ENCODE results near the gene ARHGAP45. TPM values are rescaled to one million over a fixed set of nuclear protein-coding genes. Genes with fewer than 3 reads are reported as not detected.

ARHGAP45 gene
- total and polyA plus RNA-seq, 5 donors: 5.9 to 10.4 (median 8.5) TPM

DNA sequence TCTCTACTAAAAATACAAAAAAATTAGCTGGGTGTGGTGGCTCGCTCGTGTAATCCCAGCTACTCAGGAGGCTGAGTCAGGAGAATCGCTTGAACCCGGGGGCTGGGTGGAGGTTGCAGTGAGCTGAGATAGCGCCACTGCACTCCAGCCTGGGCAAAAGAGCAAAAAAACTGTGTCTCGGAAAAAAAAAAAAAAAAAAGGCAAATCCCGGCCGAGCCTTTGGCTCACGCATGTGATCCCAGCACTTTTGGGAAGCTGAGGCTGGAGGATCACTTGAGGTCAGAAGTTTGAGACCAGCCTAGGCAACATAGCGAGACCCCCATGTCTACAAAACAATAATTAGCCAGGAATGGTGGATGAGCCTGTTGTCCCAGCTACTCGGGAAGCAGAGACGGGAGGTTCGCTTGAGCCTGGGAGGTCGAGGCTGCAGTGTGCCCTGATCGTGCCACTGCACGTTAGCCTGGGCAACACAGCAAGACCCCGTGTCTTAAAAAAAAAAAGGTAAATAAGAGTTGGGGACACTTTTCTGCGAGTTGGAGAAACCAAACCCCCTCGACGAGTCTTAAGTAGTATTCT lies 36.3 kb downstream of the ARHGAP45 start:
- Histone ChIP-seq H3K9me3 (ENCODE audit: control insufficient read depth, low read length) (no peaks in the 10 kb centered on the region), H3K4me1 (ENCODE audit: control insufficient read depth, insufficient read depth, low read length) (peaks cover 12% of the 10 kb centered on the region), H3K4me3 (ENCODE audit: low read length) (no peak overlapping the region), H3K27ac (ENCODE audit: low read length) (peak overlapping the region; percentile 93), H3K27me3 (ENCODE audit: control insufficient read depth, insufficient read depth) (no peaks in the 10 kb centered on the region)
- DNase-seq (peak in 2 of 3 donors; percentile 61 to 69), ATAC-seq (no peak)
- 31% methylated on average over 20 of the region's 20 CpGs for WGBS
- intact Hi-C loops (cut with DNase I): loop anchor here in 2 of 4 donors (5.0 to 10.0 kb wide), 2 partner anchors 76 to 78 kb away; partner anchors contain the start of genes CNN2 (in 2 of the 2), RNU6-2 (in 1 of the 2) and TMEM259 (in 1 of the 2)

DNA sequence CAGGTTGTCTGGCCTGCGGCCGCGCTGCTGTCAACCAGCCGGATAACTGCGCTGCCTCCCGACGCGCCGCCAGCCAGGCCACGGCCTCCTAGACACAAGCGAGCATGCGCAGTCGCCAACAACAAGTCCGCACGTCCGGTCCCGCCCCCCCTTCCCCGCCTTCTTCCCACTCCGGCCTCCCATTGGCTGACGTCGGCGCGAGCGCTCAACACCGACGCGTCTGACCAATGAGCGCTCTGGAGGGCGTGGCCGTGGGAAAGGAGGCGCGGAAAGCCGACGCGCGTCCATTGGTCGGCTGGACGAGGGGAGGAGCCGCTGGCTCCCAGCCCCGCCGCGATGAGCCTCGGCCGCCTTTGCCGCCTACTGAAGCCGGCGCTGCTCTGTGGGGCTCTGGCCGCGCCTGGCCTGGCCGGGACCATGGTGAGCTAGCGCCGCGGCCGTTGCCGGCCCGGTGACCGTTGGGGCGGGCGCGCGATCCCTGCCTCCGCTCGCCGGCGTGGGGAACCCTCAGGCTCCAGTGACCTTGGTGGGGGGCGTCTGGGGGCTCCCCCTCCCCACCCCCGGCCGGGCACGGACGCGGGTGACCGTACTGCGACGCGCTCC lies 36.8 kb downstream of the ARHGAP45 start, which contains the start of gene GPX4:
TSS of gene GPX4 (plus strand) at position 287 of the 603 bp plus-strand sequence. CDS start at position 337, 50 bp downstream.
- Histone ChIP-seq H3K27ac (ENCODE audit: low read length) (peak within 1 kb of the TSS; percentile 98), H3K27me3 (ENCODE audit: control insufficient read depth, insufficient read depth) (no peaks in the 10 kb centered on the region), H3K4me1 (ENCODE audit: control insufficient read depth, insufficient read depth, low read length) (peaks cover 8% of the 10 kb centered on the region), H3K4me3 (ENCODE audit: low read length) (peak within 1 kb of the TSS; percentile 89), H3K9me3 (ENCODE audit: control insufficient read depth, low read length) (no peaks in the 10 kb centered on the region)
- DNase-seq (peak; percentile 100), ATAC-seq (peak; percentile 86 to 89)
- whole genome bisulfite sequencing: under 1% methylated on average over 75 of the region's 75 CpGs
- intact Hi-C loops (cut with DNase I): loop anchor here in 2 of 4 donors (5.0 to 10.0 kb wide), 2 partner anchors 77 to 79 kb away; partner anchors contain the start of genes CNN2 (in 2 of the 2), RNU6-2 (in 1 of the 2) and TMEM259 (in 1 of the 2)

DNA sequence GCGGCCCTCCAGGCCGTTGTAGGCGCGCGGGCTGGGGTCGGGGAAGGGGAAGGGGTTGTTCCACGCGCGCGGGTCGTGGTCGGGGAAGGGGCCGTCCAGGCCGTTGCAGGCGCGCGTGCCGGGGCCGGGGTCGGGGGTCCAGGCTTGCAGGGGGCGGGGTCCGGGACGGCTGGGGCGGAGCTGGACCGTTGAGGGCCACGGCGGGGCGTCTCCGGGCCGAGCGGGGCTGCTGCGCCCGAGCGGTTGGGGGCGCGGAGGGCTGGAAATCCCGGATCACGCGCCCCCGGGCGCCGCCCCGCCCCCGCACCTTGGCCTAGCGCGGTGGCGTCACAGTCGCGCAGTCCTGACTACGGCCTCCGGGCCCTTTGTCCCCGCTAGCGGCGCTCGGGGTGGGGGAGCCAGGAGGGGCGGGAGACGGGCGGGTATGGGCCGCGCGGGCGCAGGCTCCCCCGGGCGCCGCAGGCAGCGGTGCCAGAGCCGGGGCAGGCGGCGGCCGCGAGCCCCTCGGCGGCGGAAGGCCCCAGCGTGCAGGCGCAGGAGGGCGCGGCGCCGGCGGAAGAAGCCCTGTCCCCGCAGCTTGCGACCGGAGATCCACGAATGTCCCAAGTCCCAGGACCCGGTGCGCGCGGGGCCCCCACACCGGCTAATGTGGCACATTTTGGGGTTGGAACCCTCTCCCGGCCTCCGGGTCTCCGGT lies 37.5 kb downstream of the ARHGAP45 start:
- peak overlapping the region; percentile 89 for H3K4me3 ChIP-seq (ENCODE audit: low read length)
- peaks cover 3% of the 10 kb centered on the region for H3K4me1 ChIP-seq (ENCODE audit: control insufficient read depth, insufficient read depth, low read length)
- ATAC-seq (peak; percentile 20 to 34), DNase-seq (peak; percentile 80 to 92 (median 92))
- no peaks in the 10 kb centered on the region for H3K9me3 ChIP-seq (ENCODE audit: control insufficient read depth, low read length)
- under 1% methylated on average over 93 of the region's 93 CpGs for WGBS
- H3K27ac ChIP-seq (ENCODE audit: low read length): peak overlapping the region; percentile 98
- no peaks in the 10 kb centered on the region for H3K27me3 ChIP-seq (ENCODE audit: control insufficient read depth, insufficient read depth)
- intact Hi-C loops (cut with DNase I): loop anchor here in 2 of 4 donors (5.0 to 10.0 kb wide), 2 partner anchors 77 to 80 kb away; partner anchors contain the start of genes CNN2 (in 2 of the 2), RNU6-2 (in 1 of the 2) and TMEM259 (in 1 of the 2)

DNA sequence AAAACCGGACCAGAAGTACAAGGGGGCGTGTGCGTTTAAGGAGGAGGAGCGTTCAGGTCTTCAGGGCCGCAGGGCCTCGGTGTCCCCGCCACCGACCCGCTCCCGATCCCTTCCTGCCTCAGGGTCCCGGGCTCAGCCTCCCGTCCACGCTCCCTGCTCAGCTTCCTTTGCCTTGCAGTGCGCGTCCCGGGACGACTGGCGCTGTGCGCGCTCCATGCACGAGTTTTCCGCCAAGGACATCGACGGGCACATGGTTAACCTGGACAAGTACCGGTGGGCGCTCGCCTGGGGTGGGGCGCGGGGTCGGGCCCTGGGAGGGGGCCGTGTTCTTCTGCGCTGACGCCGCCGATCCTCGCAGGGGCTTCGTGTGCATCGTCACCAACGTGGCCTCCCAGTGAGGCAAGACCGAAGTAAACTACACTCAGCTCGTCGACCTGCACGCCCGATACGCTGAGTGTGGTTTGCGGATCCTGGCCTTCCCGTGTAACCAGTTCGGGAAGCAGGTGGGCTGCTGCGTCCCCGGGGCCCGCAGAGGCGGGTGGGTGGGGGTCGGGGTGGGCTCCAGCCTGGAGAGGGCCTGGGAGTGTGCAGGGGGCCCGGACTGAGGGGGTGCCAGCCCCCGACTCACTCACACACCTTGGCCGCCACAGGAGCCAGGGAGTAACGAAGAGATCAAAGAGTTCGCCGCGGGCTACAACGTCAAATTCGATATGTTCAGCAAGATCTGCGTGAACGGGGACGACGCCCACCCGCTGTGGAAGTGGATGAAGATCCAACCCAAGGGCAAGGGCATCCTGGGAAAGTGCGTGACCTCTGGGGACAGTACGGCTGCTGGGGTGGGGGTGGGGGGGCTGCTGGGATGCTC lies 38.3 kb downstream of the ARHGAP45 start:
- Histone ChIP-seq H3K9me3 (ENCODE audit: control insufficient read depth, low read length) (no peaks in the 10 kb centered on the region), H3K27me3 (ENCODE audit: control insufficient read depth, insufficient read depth) (no peaks in the 10 kb centered on the region), H3K4me3 (ENCODE audit: low read length) (peak overlapping the region; percentile 89), H3K4me1 (ENCODE audit: control insufficient read depth, insufficient read depth, low read length) (peaks cover 3% of the 10 kb centered on the region), H3K27ac (ENCODE audit: low read length) (peak overlapping the region; percentile 98)
- DNase-seq (peak in 2 of 3 donors; percentile 77 to 83), ATAC-seq (no peak)
- intact Hi-C loops (cut with DNase I): loop anchor here in 1 of 4 donors (10.0 kb wide), 1 partner anchor 80 kb away; the partner anchor contains the start of genes CNN2, RNU6-2 and TMEM259
- WGBS: 28% methylated on average over 69 of the region's 69 CpGs

DNA sequence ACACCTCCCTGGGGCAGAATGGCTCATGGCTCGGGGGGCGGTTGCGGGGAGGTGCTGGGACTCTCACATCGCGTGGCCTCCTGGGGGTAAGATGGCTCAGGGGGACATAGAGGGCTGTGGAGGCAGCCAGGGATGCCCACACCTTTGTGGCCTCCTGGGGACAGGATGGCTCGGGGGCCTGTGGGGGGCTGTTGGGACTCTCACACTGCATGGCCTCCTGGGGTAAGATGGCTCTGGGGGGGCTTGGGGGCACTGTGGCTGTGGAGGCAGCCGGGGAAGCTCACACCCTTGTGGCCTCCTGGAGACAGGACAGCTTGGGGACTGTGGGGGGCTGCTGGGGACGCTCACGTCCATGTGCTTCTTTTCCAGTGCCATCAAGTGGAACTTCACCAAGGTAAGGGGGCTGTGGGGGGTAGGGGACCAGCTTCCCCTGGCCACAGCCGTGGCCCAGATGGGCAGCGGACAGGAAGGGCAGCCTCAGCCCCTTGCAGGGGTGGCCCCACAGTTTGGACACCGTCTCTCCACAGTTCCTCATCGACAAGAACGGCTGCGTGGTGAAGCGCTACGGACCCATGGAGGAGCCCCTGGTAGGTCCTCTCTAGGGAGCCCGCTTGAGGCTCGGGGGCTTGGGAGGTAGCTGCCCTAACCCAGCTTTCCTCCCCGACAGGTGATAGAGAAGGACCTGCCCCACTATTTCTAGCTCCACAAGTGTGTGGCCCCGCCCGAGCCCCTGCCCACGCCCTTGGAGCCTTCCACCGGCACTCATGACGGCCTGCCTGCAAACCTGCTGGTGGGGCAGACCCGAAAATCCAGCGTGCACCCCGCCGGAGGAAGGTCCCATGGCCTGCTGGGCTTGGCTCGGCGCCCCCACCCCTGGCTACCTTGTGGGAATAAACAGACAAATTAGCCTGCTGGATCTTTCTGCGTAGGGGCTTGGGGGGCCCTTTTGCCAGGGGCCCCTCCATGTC lies 39.2 kb downstream of the ARHGAP45 start:
- peaks cover 3% of the 10 kb centered on the region for H3K4me1 ChIP-seq (ENCODE audit: control insufficient read depth, insufficient read depth, low read length)
- ATAC-seq (no peak), DNase-seq (peak; percentile 34 to 75 (median 64))
- no peak overlapping the region for H3K4me3 ChIP-seq (ENCODE audit: low read length)
- no peak overlapping the region for H3K27ac ChIP-seq (ENCODE audit: low read length)
- H3K27me3 ChIP-seq (ENCODE audit: control insufficient read depth, insufficient read depth): no peaks in the 10 kb centered on the region
- intact Hi-C loops (cut with DNase I): loop anchor here in 1 of 4 donors (10.0 kb wide), 1 partner anchor 81 kb away; the partner anchor contains the start of genes CNN2, RNU6-2 and TMEM259
- WGBS: 88% methylated on average over 32 of the region's 32 CpGs
- no peaks in the 10 kb centered on the region for H3K9me3 ChIP-seq (ENCODE audit: control insufficient read depth, low read length)

DNA sequence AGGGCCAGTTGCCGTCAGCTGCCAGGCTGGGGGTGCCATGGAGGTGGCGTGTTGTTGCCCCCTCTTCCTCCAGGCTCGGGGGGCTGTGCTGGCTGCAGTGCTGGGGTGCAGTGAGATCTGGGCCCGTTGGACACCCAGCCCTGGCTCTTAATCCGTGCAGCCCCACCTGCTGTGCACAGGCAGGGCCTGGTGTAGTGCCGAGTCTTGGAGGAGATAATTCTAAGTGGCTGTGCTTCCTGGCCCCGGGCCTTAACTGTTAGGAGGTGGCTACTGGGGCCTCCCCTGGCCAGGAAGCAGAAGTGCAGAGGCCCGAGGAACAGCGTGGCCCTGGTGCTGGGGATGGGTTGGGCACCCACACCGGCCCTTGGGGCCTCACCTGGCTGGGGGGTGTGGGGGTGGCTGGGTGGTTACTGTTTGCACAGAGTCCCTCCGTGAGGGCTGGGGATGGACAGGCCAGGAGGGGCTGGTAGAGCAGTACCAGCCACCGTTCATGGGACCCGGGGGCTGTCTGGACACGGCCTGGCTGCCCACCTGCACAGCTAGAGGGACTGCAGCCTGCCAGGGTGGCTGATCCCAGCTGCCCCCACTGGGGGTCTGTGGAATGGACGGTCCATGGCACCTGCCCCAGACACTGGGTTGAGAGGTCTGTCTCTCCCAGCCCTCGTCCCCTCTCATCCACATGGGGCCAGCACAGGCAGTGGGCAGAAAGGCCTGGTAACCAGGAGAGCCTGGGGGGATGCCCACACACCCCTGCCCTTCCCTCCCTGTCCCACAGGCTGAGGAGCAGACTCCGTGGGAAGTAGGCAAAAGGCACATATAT lies 40.1 kb downstream of the ARHGAP45 start:
- Histone ChIP-seq H3K9me3 (ENCODE audit: control insufficient read depth, low read length) (no peaks in the 10 kb centered on the region), H3K4me3 (ENCODE audit: low read length) (no peak overlapping the region), H3K27ac (ENCODE audit: low read length) (no peak overlapping the region), H3K27me3 (ENCODE audit: control insufficient read depth, insufficient read depth) (no peaks in the 10 kb centered on the region), H3K4me1 (ENCODE audit: control insufficient read depth, insufficient read depth, low read length) (peaks cover 3% of the 10 kb centered on the region)
- no peak for ATAC-seq
- WGBS: 62% methylated on average over 17 of the region's 17 CpGs
- DNase-seq: peak; percentile 47 to 67 (median 66)
- intact Hi-C loops (cut with DNase I): loop anchor here in 1 of 4 donors (10.0 kb wide), 1 partner anchor 82 kb away; the partner anchor contains the start of genes CNN2, RNU6-2 and TMEM259

DNA sequence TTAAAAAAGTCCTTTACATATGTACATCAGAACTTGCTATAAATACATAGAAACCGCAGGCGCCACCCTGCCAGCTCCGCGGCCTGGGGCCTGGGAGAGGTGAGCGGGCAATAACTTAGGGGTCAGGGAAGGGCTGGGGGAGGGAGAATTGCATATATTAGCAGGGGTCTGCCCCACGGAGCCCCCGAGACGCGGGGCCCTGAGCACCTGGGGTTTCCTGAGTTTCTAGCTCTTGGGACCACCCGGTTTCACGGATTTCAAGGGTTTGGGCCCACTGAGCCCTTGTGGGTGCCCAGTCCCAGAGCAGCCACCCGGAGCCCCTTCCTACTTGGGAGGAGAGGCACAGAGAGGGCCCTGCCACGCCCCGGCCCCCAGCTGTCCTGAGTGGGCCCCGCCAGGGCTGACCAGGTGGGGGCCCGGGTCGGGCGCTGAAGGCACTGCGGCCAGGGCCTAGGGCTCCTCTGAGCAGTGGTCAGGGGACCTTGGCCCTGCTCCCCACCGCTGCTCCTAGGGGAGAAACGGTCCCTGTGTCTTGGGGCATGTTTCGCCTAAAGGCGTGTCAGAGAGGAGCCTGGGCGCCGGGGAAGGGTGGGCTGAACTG lies 40.8 kb downstream of the ARHGAP45 start:
- intact Hi-C loops (cut with DNase I): loop anchor here in 1 of 4 donors (10.0 kb wide), 1 partner anchor 83 kb away; the partner anchor contains the start of genes CNN2, RNU6-2 and TMEM259
- Histone ChIP-seq H3K9me3 (ENCODE audit: control insufficient read depth, low read length) (no peaks in the 10 kb centered on the region), H3K4me3 (ENCODE audit: low read length) (no peak overlapping the region), H3K27ac (ENCODE audit: low read length) (no peak overlapping the region), H3K27me3 (ENCODE audit: control insufficient read depth, insufficient read depth) (no peaks in the 10 kb centered on the region), H3K4me1 (ENCODE audit: control insufficient read depth, insufficient read depth, low read length) (no peaks in the 10 kb centered on the region)
- no peak for ATAC-seq
- DNase-seq: peak; percentile 14 to 66 (median 60)
- WGBS: 90% methylated on average over 25 of the region's 25 CpGs

DNA sequence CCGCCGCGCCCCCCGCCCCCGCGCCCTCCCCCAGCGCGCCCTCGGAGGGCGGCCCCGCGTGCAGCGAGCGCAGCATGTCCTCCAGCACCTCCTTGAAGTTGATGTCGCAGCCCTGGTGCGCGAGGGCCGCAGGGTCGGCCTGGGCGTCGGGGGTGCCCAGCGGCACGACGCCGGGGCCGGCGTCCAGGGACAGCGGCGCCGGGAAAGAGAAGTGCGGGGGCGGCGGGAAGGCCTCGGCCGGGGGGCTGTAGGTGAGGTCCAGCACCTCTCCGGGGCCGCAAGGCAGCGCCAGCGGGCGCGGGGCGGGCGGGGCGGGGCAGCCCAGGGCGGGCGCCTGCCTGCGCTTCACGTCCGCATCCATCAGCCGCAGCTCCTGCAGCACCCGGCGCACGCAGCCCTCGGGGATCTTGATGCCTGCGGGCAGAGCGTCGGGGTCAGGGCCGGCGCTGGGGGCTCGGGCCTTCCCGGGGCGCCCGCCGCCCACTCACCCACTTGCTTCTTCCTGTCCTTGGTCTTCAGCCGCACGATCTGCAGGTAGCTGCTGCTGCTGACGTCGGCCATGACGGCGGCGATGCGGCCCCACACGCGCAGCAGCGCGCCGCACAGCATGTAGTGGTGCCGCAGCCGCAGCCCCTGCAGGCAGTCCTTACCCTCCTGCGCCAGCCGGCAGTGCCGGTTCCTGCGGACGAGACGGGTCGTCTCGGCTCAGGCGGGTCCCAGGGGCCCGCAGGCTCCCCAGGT lies 41.5 kb downstream of the ARHGAP45 start:
- WGBS: 93% methylated on average over 89 of the region's 89 CpGs
- DNase-seq (peak in 2 of 3 donors; percentile 55 to 71), ATAC-seq (no peak)
- H3K9me3 ChIP-seq (ENCODE audit: control insufficient read depth, low read length): no peaks in the 10 kb centered on the region
- H3K4me3 ChIP-seq (ENCODE audit: low read length): no peak overlapping the region
- no peaks in the 10 kb centered on the region for H3K27me3 ChIP-seq (ENCODE audit: control insufficient read depth, insufficient read depth)
- no peak overlapping the region for H3K27ac ChIP-seq (ENCODE audit: low read length)
- no peaks in the 10 kb centered on the region for H3K4me1 ChIP-seq (ENCODE audit: control insufficient read depth, insufficient read depth, low read length)
- intact Hi-C loops (cut with DNase I): loop anchor here in 1 of 4 donors (10.0 kb wide), 1 partner anchor 84 kb away; the partner anchor contains the start of genes CNN2, RNU6-2 and TMEM259

Data from right cardiac atrium (tissue), 5 donors.